IMR-90 (cell line): ENCODE results near the gene HK3.

ENCODE experiments used
- CHD1 ChIP-seq: IDR thresholded peaks from 2 replicates; pipeline ENCODE4 v1.6.1; 2012; ENCODE audit warnings: low read depth, low read length, improper control_type of control experiment
- SMC3 ChIP-seq: fragments of 150-350 bp; IDR thresholded peaks from 2 replicates; pipeline ENCODE4 v1.6.1; 2016; ENCODE audit warnings: low read depth, mild to moderate bottlenecking, antibody characterized with exemption, low read length, moderate library complexity

DNA sequence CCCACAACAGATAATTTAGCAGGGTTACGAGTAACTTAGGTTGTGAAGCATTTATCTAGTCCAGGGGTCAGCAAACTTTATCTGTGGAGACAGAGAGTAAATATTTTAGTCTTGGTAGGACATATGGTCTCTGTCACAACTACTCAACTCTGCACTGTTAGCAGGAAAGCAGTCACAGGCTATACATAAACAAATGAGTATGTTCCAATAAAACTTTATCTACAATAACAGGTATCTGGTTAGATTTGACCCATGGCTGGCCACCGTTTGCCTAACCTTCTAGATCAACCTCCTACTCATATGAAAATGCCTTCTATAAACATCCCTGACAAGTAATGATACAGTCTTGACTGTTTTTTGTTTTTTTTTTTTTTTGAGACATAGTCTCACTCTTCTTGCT, 13.0 kb upstream of the HK3 start:
- no peak for TF ChIP-seq SMC3
- TF ChIP-seq CHD1: no peak
